Stimulated activated CD4-positive, alpha-beta T cell treated with anti-CD3 and anti-CD28 coated beads, Interleukin-1b, Interleukin-23, amount 100 ng/mL, for 1 hour (primary cell): Measurements from ENCODE around the gene CEBPG.

Source experiments
- DNase-seq, 2 donors: peaks; one replicate each; pipeline ENCODE4 v3.0.0-alpha.2; 2020; ENCODE audit warnings: low read depth in 2 of 2

CEBPG gene

DNA sequence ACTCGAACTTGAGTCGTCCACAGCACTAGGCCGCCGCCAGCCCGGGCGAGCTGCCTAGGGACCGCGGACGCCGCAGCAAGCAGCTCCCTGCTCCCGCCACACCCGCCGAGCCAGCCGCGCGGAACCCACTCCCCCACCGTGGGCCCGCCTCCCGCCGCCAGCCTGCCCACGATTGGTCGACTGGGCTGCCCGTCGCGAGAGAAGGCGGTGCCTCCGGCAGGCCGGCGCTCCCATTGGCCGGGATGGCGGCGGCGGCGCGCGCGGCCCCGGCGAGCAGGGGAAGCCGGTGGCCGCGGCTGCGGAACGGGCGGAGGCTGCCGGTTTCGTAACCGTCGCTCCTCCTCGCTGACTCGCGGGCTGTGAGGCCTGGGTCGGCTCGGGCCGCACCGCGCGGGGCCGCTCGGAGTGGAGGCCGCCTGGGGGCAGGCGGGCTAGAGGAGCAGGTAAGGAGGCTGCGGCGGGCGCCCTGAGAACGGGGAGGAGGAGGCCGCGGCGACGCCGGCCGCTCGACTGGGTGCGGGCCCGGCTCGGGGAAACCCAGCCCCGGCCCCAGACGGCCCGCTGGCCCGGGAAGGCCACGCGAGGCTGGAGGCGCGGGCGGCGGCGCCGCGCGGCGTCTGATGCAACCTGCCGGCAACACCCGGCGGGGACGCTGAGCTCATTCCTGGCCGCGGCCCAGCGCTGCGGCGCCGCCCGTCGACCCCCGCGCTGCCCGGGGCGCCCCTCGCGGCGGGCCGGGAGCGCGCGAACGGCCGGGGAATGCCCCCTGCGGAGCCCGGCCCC lies at the start of gene CEBPG:
CEBPG (plus strand) TSS at position 257 of the 783 bp plus-strand sequence. CDS start 5,531 bp downstream, outside the sequence.
- DNase-seq: peak; percentile 88 to 89

DNA sequence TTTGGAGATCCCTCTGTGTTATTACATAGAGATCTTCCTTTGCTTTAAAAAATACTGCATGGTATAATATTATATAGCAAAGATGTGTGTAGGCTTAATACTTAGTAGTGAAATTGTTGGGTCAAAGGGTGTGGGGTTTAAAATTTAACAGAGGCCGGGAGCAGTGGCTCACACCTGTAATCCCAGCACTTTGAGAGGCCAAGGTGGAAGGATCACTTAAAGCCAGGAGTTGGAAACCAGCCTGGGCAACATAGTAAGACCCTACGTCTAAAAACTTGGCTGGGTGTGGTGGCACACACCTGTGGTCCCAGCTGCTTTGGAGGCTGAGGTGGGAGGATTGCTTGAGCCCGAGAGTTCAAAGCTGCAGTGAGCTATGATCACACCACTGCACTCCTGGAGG lies 48.9 kb upstream of the CEBPG start:
- DNase-seq: no peak

DNA sequence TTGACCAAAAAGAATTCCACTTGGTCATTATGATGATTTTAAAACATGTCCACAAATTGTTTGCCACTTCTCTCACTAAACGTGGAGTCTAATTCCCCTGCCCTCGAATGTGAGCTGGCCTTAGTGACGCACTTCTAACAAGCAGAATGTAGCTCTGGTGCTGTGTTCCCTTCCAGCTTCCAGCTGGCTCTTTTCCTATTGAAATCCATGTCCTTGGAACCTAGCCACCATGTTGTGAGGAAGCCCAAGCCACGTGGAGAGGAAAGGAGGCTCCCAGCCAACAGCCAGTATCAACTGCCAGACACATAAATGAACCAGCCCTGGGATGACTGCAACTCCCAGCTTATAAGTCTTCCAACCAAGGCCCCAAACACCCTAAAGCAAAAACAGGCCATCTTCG lies 47.6 kb upstream of the CEBPG start:
- DNase-seq: no peak

DNA sequence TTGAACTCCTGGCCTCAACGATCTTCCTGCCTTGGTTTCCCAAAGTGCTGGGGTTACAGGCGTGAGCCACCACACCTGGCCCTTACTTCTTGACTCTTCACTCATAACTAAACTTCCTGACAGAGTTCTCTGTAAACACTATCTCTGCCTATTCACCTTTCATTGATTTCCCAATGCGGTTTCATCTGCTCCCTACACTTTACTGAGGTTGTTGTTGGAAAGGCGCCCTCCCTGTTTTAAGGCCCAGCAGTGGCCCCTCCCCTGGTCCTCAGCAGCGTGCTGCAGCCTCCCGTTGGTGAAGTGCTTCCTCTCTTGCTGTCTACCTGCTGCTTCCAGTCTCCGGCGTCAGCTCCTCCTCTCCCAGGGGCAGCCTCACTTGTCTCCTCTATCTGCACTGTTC lies 44.4 kb upstream of the CEBPG start:
- DNase-seq: no peak

DNA sequence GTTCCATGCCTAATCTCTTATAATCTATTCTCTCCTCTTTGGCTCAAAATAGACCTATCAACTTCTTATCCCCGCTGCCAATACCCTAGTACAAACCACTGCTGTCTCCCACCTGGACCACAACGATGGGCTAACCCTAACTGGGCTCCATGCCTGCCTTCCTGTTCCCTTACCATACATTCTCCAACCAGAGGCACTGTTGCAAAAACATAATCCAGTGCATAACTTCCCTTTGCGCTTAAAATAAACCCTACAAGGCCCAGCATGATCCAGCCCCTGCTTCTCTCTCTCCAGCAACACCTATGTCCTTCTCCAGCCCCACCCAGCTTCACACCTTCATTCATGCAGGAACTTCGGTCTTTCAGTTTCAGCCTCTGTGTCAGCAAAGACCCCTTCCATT lies 43.8 kb upstream of the CEBPG start:
- DNase-seq: no peak

DNA sequence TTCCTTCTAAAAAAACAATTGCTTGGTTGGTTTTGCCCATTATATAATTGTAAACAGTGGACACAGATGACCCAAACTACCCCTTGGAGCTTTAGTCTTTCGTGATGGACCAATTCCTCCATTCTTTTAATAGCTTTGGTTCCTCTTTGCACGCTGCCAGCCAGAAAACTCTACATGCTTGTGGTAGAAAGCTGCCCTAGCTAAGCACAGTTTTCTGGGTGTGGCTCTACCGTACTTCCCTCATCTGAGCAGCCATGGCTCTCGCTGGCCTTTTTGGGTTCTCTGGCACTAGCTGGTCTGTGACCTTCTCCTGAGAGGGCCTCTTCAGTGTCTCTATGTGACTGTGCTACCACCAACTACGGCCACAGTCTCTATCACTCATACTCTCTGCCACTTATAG lies 41.3 kb upstream of the CEBPG start:
- DNase-seq: no peak

DNA sequence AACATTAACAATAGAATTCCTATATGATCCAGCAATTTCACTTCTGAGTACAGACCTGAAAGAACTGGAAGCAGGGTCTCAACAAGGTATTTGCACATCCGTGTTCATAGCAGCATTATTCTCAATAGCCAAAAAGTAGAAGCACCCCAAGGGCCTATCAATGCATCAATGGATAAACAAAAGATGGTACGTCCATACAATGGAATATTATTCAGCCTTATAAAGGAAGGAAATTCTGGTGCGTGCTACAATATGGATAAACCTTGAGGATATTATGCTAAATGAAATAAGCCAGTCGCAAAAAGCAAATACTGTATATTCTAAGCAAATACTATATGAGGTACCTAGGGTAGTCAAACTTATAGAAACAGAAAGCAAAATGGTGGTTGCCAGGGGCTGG lies 40.4 kb upstream of the CEBPG start:
- DNase-seq: no peak

DNA sequence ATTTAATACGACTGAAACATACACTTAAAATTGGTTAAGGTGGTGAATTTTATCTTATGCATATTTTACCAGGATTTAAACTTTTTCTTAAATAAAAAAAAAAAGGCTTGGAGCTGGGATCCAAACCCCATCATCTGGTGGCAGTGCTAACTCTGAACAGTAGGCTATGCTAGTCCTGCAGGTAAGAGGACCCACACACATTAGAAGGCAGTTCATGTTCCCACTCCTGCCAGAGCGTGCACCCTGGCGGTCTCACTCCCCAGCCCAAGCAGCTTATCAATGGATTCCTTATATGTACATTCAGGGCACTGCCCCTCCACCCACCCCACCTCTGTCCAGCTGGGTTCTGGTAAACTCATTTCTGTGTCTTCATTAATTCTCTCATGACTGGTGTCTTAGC lies 39.9 kb upstream of the CEBPG start:
- no peak for DNase-seq

DNA sequence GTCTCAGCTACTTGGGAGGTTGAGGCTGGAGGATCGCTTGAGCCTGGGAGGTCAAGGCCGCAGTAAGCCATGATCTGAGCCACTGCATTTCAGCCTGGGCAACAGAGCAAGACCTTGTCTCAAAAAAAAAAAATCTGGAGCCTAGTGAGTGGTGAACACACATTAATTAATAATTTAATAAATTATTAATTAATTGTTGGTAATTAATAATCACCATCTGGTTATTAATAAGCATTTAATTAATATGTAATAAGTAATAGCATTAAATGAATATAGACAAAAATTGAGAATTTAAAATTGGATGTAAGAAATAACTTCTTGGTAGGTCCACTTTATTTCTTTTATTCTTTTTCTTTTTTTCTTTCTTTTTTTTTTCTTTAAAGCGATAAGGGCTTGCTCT lies 39.2 kb upstream of the CEBPG start:
- no peak for DNase-seq

DNA sequence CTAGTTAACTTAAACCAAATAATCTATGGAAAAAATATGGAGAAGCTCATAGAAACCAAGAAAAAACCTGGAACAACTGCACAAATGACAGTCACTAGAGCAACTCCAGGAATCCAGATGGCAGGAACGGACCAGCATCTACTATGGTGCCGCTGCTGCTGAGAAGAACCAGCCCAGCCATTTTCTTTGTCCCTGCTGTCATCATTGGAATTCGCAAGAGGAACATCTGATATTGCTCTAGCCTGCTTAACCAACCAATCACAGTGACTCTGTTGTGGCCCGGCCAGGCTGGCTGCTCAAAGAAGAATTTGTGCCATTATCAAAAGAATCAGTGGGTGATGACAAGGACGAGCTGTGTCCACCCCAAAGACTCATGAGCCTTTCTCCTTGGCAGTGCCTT lies 38.1 kb upstream of the CEBPG start:
- DNase-seq: no peak

DNA sequence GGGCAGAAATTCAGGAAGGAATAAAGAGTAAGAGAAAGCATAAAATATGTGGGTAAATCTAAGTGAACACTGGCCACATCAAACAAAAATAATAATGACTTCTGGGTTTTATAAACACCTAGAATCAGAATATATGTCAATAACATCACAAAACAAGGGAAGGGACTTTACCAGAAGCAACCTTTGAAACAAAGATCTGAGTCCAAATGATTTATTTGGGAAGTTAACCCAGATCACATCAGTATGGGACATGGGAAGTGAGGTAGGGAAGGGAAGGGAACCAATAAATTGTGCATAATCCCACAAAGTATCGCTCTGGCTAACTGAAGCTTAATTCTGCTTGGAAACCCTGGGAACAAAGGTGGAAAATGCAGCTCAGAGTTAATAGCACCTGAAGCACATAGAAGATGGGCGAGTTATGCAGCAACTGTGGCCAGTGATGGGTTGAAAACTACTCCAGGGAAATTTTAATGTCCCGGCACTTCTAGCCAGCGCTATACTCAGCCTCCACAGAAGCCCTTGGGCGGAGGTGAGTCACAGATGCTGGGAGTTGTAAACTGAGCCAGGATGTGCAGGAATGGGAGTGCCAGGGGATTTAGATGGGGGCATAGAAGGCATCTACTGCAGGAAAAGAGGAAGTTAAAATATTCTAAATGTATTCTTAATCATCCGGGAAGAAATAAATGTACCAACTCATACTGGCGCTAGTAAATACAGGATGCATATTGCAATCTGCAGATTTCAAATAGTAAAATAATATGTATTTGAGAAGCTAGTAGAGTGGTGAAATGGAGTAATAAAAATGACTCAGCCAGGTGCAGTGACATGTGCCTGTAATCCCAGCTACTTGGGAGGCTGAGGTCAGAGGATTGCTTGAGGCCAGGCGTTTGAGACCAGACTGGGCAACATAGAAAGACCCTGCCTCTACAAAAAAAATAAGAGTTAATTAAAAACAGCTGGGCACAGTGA lies 34.2 kb upstream of the CEBPG start:
- no peak for DNase-seq

DNA sequence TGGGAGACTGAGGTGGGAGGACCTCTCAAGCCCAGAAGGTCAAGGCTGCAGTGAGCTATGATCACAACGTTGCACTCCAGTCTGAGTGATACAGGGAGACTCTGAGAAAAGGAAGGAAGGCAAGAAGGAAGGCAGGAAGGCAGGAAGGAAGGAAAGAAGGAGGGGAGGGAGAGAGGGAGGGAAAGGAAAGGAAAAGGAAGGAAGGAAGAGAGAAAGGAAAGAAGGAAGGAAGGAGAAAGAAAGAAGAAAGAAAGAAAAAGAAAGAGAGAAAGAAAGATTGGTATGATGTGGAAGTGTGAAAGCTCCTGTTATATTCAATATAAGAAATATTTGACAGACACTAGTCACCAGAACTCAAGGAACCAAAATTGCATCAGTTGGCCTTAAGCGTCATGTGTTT lies 32.5 kb upstream of the CEBPG start:
- DNase-seq: no peak

DNA sequence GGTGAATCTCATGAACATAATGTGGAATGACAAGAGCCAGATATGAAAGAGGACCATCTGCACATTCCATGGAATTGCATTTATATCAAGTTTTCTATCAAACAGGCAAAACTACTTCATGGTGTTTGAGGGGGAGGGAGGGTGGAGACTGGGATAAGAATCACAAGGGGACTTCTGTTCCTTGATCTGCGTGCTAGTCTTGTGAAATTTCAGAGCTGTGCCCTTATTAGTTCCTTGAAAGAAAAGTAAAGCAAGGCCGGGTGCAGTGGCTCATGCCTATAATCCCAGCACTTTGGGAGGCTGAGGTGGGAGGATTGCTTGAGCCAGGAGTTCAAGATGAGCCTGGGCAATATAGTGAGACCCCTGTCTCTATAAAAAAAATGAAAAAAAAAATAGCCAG lies 30.2 kb upstream of the CEBPG start:
- DNase-seq: no peak

DNA sequence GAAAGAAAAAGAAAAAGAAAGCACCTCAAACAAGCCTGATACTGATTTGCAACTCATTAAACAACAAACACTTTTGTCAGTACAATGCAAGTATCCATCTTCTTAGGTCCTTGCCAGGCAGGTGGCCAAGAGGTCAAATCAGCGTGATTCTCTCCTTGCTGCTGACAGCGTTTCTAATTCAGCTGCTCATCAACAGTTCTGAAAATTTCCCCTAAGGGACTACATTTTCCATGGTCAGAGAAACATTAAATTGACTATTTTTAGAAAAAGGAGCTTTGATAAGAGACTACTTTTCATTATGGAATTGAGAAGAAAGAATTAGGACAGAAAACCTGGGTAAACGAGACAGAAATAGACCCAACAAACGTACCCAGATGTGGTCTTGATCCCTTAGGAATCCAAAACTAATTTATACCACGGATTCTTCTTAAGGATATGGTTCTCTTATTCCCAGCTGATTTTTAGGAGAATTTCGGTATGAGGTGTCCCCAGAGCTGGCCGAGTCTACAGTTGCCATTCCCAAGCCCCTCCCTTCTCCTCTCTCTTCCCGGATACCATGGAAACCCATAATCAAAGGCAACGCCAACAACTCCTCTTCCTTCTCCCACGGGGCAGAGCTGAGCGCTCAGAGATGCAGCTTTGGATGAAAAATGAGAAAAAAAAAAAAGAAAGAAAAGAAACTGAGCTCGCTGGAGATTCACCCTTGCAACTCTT lies 29.5 kb upstream of the CEBPG start:
- no peak for DNase-seq

DNA sequence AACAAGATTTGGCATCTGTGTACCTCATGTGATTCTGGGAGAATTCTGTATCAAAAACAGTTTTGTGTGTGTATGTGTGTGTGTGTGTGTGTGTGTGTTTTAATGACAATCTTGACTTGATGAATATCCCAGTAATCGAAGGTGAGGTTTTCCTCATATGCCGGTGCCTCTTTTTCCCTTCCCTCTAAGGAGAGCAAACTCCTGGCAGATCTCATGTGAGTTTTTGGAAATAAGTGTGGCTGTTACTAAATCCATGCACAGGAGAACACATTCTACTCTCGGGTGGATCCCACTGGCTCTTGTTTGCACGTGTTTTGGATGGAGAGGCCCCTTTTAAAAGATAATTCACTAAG lies 29.0 kb upstream of the CEBPG start:
- no peak for DNase-seq

DNA sequence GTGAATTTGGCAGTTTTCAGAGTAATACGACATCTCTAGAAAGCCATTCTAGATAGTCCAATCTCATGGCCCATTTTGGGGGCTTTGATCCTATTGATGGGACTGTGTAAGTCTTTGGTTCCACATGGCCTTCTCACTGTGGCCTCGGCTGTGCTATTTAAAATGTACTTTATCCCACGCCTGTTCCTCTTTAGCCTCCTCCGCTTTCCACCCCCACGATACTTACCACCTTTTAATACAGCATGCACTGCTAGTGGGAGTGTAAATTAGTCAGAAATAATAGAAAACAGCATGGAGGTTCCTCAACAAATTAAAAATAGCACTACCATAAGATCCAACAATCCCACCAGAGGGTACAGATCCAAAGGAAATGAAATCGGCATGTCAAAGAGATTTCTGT lies 28.3 kb upstream of the CEBPG start:
- no peak for DNase-seq

DNA sequence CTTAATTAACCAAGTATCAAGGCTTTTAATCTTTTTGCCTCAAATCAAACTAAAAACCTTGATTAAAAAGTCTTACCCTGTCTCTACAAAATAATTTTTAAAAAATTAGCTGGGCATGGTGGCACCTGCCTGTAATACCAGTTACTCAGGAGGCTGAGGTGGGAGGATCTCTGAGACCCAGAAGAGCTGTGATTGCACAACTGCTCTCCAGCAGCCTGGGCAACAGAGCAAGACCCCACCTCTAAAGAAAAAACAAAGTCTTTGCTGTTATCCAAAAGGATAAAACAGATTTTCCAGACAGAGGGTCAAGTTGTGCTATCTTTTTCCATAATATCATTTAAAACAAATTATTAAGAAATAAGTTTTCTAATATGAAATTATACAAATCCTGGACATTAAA lies 26.8 kb upstream of the CEBPG start:
- no peak for DNase-seq

DNA sequence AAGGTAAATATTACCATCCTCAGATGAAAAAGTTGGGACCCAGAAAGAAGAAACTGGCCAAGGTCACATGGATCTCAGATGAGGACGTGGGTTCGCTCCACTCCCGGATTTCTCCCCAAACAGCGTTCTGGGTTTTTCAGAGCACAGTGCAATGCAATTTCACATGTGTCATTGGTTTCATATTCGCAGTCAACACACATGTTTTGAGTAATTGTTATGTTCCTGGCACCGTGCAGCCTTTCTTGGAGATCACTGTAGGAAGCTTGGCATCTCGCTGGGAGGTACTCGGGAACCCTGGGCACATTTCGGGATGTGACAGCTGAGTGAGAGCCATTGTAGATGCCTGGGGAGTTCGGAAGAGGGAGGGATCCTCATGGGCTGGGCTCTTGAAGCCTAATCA lies 26.2 kb upstream of the CEBPG start:
- no peak for DNase-seq

DNA sequence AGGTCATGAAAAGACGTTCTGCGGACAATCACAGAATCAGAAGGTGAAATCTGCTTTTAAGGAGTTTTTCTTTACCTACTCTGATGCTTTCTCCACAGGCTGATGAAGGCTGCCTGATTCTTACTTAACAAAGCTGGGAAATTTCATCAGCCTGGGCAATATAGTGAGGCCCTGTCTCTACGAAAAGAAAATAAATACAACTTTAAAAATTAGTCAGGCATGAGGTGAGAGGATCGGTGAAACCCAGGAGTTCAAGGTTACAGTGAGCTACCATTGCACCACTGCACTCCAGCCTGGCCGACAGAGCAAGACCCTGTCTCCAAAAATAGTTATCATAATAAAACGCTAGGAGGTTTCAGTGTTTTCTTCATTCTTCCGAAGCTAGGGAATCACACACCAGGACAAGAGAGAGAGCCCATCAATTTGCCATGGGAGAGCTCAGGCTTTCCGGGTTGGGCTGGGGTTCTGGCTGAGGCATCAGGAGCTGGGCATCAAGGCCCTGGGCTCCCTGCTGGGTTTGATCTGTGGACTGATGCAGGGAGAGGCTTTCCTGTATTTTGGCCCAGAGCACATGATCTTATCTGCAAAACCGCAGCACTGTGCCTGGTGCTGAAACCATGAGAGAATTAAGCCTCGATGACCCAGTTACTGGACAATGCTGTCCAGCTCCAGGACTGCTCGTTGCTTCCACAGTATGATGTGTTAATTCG lies 25.1 kb upstream of the CEBPG start:
- no peak for DNase-seq

DNA sequence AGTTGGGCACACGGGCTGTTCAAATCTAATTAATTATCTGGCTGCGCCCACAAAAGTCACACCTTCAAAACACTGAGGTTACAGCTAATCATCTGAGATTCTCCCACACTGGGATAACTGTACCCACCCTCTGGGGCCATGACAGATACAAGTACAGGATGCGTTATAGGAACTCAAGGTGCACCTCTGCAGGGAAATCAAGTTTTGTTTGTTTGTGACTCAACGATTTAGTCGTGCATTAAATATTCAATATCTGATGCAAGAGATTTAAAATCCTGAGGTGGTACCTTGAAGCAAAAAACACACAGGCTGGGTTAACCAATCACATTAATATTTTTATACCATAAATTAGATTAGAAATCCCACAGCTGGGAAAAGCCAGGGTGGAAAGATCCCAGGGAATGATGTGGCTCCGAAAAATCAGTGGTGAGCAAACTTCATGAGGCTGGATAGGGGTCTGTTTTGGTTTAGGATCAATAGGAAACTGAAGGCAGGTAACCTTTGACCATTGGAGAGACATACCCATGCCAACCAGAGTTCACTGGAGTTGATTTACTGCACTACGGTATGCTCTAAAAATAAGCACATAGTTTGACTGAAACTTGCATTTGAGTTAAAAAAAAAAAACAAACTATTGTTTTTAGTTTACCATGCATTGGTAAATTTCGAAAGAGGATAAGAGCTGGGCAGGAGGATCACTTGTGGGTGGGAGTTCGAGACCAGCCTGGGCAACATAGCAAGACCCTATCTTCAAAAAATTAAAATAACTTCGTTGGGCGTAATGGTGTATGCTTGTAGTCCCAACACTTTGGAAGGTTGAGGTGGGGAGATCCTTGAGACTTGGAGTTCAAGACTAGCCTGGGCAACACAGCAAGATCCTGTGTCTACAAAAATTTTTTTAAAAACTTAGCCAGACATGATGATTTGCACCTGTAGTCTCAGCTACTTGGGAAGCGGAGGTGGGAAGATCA lies 23.9 kb upstream of the CEBPG start:
- DNase-seq: no peak
